Fibroblast of lung (primary cell): ENCODE data around the gene MAGI2.

Source experiments
- EZH2 ChIP-seq: IDR thresholded peaks from 2 replicates; pipeline ENCODE4 v1.5.1; 2012; ENCODE audit warnings: low read length, control low read depth, mild to moderate bottlenecking; ENCODE audit errors: missing control alignments
- TF ChIP-seq, protein P1 (sequence below), 2 donors: IDR thresholded peaks in 1 of 2; conservative IDR thresholded peaks in 1 of 2; 1 replicate in 1 of 2; 2 replicates in 1 of 2; pipeline ENCODE4 v1.5.1; 2011 to 2012; ENCODE audit warnings: low read length in 2 of 2, control low read depth in 1 of 2, inconsistent platforms in 1 of 2, low read depth in 1 of 2, mild to moderate bottlenecking in 1 of 2

DNA sequence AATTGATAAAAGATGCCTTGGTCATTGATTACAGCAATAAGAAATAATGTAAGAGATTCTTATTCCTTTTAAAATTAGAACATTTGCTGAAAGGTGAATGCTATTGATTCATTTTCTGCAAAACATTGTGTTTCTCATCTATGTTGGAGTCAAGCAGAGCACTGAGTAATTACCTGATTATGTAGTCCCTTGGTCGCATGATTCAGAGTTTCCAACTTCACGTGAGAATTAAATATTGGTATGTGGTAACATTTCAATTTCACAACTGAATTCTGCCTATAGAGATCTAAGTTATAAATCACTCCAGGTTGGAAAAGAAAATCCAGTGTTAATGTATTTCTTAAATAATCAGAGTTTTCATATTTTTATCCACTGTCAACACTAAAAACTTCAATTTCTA, 953.5 kb downstream of the MAGI2 start:
- TF ChIP-seq, protein P1, sequence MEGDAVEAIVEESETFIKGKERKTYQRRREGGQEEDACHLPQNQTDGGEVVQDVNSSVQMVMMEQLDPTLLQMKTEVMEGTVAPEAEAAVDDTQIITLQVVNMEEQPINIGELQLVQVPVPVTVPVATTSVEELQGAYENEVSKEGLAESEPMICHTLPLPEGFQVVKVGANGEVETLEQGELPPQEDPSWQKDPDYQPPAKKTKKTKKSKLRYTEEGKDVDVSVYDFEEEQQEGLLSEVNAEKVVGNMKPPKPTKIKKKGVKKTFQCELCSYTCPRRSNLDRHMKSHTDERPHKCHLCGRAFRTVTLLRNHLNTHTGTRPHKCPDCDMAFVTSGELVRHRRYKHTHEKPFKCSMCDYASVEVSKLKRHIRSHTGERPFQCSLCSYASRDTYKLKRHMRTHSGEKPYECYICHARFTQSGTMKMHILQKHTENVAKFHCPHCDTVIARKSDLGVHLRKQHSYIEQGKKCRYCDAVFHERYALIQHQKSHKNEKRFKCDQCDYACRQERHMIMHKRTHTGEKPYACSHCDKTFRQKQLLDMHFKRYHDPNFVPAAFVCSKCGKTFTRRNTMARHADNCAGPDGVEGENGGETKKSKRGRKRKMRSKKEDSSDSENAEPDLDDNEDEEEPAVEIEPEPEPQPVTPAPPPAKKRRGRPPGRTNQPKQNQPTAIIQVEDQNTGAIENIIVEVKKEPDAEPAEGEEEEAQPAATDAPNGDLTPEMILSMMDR (conservative IDR thresholded peaks at IDR 0.05 in 1 of 2, IDR thresholded peaks at IDR 0.05 in 1 of 2; ENCODE audit: low read depth in 1 of 2, low read length in 2 of 2) = no peak
- no peak for TF ChIP-seq EZH2
